Prostate gland (tissue), 2 donors: ENCODE data around the gene EEF1B2. TPM values are rescaled to one million over a fixed set of nuclear protein-coding genes. Genes with fewer than 3 reads are reported as not detected.

Experiments
- DNase-seq: peaks from one replicate; pipeline ENCODE4 v3.0.0-alpha.2; 2019; ENCODE audit warnings: low spot score
- H3K27ac ChIP-seq, 2 donors: fragments of 200-600 bp; sonication (generic); 2 replicates each; pipeline ENCODE4 v1.5.1; 2017 to 2019
- H3K27me3 ChIP-seq: fragments of 200-600 bp; sonication (generic); replicated peaks from 2 replicates; pipeline ENCODE4 v1.5.1; 2019; ENCODE audit not compliant: insufficient read depth
- H3K36me3 ChIP-seq, 2 donors: fragments of 200-600 bp; sonication (generic); 1 replicate in 1 of 2; 2 replicates in 1 of 2; pipeline versions ENCODE4 v1.5.1 to v1.8.1; 2017 to 2019
- H3K4me1 ChIP-seq: fragments of 200-600 bp; sonication (generic); replicated peaks from 2 replicates; pipeline ENCODE4 v1.5.1; 2019
- H3K4me3 ChIP-seq, 2 donors: fragments of 200-600 bp; sonication (generic); 2 replicates each; pipeline ENCODE4 v1.5.1; 2017 to 2019
- H3K9me3 ChIP-seq: fragments of 200-600 bp; sonication (generic); 2 replicates; pipeline ENCODE4 v1.5.1; 2017
- POLR2A ChIP-seq: fragments of 450-650 bp; IDR thresholded peaks from one replicate; pipeline ENCODE4 v1.6.1; 2016; ENCODE audit warnings: antibody characterized with exemption, mild to moderate bottlenecking
- POLR2AphosphoS5 ChIP-seq: sonication (generic); formaldehyde crosslinking; IDR thresholded peaks from one replicate; pipeline ENCODE4 v1.6.1; 2017; ENCODE audit warnings: antibody characterized with exemption
- WGBS: methylation state at CpG from one replicate; pipeline ENCODE4 v1.1.5; 2018; 5-methylcytosine and 5-hydroxymethylcytosine counted together
- intact Hi-C: fragments of 100-400 bp; cut with DNase I; formaldehyde crosslinking; loops from one replicate; pipeline ENCODE4 v1.14.2; 2022
- small RNA-seq, 2 donors: library from RNA; depleted of rRNA; stranded (forward); fragments of <200 nt; gene quantifications; one replicate each; pipeline ENCODE3, GENCODE V24; 2016
- total RNA-seq, 2 donors: library from RNA; depleted of rRNA; stranded (reverse); fragments of >200 nt; gene quantifications; one replicate each; pipeline ENCODE4 v1.1.0, GENCODE V29; 2016
- TF ChIP-seq, protein P1 (sequence below), 4 experiments: fragments of 200-600 bp in 2 of 4; fragments of 450-650 bp in 2 of 4; sonication (generic) in 2 of 4; IDR thresholded peaks; 1 replicate in 3 of 4; 2 replicates in 1 of 4; pipeline ENCODE4 v1.5.1; 2016 to 2019; ENCODE audit warnings: antibody characterized with exemption in 4 of 4, mild to moderate bottlenecking in 2 of 4, moderate library complexity in 2 of 4

Gene EEF1B2
- total RNA-seq, 2 donors from 2014 or later: 305 to 491 TPM

DNA sequence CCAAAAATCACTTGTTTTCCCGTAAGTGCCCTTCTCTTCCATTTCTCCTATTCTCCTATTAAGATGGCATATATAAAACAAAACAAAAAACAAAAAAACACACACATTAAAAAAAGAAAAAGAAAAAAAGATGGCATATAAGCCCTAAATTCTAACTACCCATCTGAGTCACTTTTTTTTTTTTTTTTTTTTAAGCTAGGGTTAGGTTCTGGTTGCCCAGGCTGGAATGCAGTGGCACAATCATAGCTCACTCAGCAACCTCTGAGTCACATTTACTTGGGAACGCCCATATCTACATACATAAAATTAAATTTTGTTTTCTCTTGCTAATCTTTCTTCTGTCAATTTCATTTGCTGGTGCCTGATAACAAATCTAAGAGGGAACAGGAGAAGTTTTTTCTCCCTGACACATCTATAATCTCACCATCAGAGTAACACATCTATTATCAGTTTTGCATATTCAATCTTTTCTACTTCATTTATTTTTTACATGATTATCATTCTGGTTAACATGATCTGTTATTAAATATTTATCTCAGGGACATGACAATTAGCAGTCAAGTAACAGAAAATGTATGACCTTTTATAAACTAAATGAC lies 52.1 kb downstream of the EEF1B2 start:
- Histone ChIP-seq H3K4me1 (no peaks in the 10 kb centered on the region), H3K27ac (no peak overlapping the region), H3K9me3 (no peaks in the 10 kb centered on the region), H3K4me3 (no peak overlapping the region), H3K36me3 (no peaks in the 10 kb centered on the region), H3K27me3 (no peaks in the 10 kb centered on the region)
- TF ChIP-seq, protein P1, sequence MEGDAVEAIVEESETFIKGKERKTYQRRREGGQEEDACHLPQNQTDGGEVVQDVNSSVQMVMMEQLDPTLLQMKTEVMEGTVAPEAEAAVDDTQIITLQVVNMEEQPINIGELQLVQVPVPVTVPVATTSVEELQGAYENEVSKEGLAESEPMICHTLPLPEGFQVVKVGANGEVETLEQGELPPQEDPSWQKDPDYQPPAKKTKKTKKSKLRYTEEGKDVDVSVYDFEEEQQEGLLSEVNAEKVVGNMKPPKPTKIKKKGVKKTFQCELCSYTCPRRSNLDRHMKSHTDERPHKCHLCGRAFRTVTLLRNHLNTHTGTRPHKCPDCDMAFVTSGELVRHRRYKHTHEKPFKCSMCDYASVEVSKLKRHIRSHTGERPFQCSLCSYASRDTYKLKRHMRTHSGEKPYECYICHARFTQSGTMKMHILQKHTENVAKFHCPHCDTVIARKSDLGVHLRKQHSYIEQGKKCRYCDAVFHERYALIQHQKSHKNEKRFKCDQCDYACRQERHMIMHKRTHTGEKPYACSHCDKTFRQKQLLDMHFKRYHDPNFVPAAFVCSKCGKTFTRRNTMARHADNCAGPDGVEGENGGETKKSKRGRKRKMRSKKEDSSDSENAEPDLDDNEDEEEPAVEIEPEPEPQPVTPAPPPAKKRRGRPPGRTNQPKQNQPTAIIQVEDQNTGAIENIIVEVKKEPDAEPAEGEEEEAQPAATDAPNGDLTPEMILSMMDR (IDR thresholded peaks at IDR 0.05): no peak
- no peak for TF ChIP-seq POLR2A
- no peak for TF ChIP-seq POLR2AphosphoS5
- no peak for DNase-seq
- intact Hi-C loops: no loop called here
- 83% methylated on average over 2 of the region's 2 CpGs for WGBS

Small RNAs within 50 kb of the gene (small RNA-seq; reads per million reads assigned to genes)
- gene RF00134 (0 reads per million in 2 donors), gene RF02271 (0 reads per million in 2 donors), gene SNORA41 (0 reads per million in 2 donors), gene SNORD51 (0 to 0.10 reads per million in 2 donors)

Other genes with a start within 250 kb of the EEF1B2 start
- gene INO80D, start 73.7 kb upstream of the EEF1B2 start, total RNA-seq: 10 to 100 TPM; 11.7 to 32.8 TPM
- 10 to 100 TPM; 74.1 to 80.1 TPM for gene NDUFS1, start 451 bp upstream of the EEF1B2 start, total RNA-seq
- gene ZDBF2, start 114.8 kb downstream of the EEF1B2 start, total RNA-seq: 10 to 100 TPM in 1 of 2 donors, 1 to 10 TPM in 1; 8.1 to 10.5 TPM